Loucy (cell line): Measurements from ENCODE around the gene NSMCE1.

Source experiments
- H2AFZ ChIP-seq: fragments of 200-600 bp; sonication (generic); 2 replicates; pipeline ENCODE4 v1.6.0; 2016; ENCODE audit warnings: antibody characterized with exemption, mild to moderate bottlenecking, low read length, moderate library complexity
- H3F3A ChIP-seq: fragments of 200-600 bp; 2 replicates; pipeline ENCODE4 v1.6.0; 2016; ENCODE audit warnings: antibody characterized with exemption, low read depth, mild to moderate bottlenecking
- H3K27me3 ChIP-seq: fragments of 200-600 bp; sonication (generic); 2 replicates; pipeline ENCODE4 v1.6.1; 2014; ENCODE audit warnings: low read length, mild to moderate bottlenecking; ENCODE audit not compliant: insufficient read depth, poor library complexity, severe bottlenecking
- H3K36me3 ChIP-seq: fragments of 200-600 bp; sonication (generic); 2 replicates; pipeline ENCODE4 v1.6.1; 2016; ENCODE audit warnings: low read length; ENCODE audit not compliant: insufficient read depth
- H3K4me1 ChIP-seq: fragments of 200-600 bp; sonication (generic); 2 replicates; pipeline ENCODE4 v1.5.1; 2014; ENCODE audit warnings: low read length, mild to moderate bottlenecking; ENCODE audit not compliant: insufficient read depth, poor library complexity, severe bottlenecking
- H3K4me2 ChIP-seq: fragments of 200-600 bp; sonication (generic); 2 replicates; pipeline ENCODE4 v1.6.0; 2014; ENCODE audit warnings: antibody characterized with exemption, low read length, low read depth, mild to moderate bottlenecking; ENCODE audit not compliant: poor library complexity, severe bottlenecking
- H3K4me3 ChIP-seq: fragments of 200-600 bp; sonication (generic); 2 replicates; pipeline ENCODE4 v1.5.1; 2014; ENCODE audit warnings: low read length, mild to moderate bottlenecking, mixed read lengths; ENCODE audit not compliant: poor library complexity, severe bottlenecking
- H3K79me2 ChIP-seq: fragments of 200-600 bp; sonication (generic); 2 replicates; pipeline ENCODE4 v1.6.1; 2014; ENCODE audit warnings: low read length; ENCODE audit not compliant: insufficient read depth
- H3K9ac ChIP-seq: fragments of 200-600 bp; sonication (generic); 2 replicates; pipeline ENCODE4 v1.6.0; 2014; ENCODE audit warnings: mild to moderate bottlenecking, low read depth, low read length, moderate library complexity; ENCODE audit not compliant: poor library complexity, severe bottlenecking
- H3K9me2 ChIP-seq: fragments of 200-600 bp; sonication (generic); replicated peaks from 2 replicates; pipeline ENCODE4 v1.6.1; 2016; ENCODE audit warnings: low read depth, low read length, mixed read lengths
- H3K9me3 ChIP-seq: fragments of 200-600 bp; sonication (generic); 2 replicates; pipeline ENCODE4 v1.6.1; 2014; ENCODE audit warnings: mild to moderate bottlenecking, antibody characterized with exemption, low read length, low read depth; ENCODE audit not compliant: insufficient read depth
- H4K20me1 ChIP-seq: fragments of 200-600 bp; sonication (generic); 2 replicates; pipeline ENCODE4 v1.6.0; 2014; ENCODE audit warnings: antibody characterized with exemption, low read length, mild to moderate bottlenecking; ENCODE audit not compliant: insufficient read depth, poor library complexity, severe bottlenecking
- CTCF ChIP-seq: fragments of 200-600 bp; sonication (generic); conservative IDR thresholded peaks from 2 replicates; pipeline ENCODE4 v1.5.1; 2014; ENCODE audit warnings: mild to moderate bottlenecking, antibody characterized with exemption, low read length
- EZH2phosphoT487 ChIP-seq: fragments of 200-600 bp; IDR thresholded peaks from 2 replicates; pipeline ENCODE4 v1.6.1; 2018; ENCODE audit warnings: antibody characterized with exemption, mild to moderate bottlenecking, moderate library complexity, borderline replicate concordance

NSMCE1 gene

GRCh38 chr16:27228045-27228444, 40.5 kb downstream of the NSMCE1 start:
- Histone ChIP-seq H3K36me3 (no peaks in the 10 kb centered on the region; the same call in 1 of the 2 replicates), H3K9ac (no peak overlapping the region)

GRCh38 chr16:27226976-27227705, 41.4 kb downstream of the NSMCE1 start:
- Histone ChIP-seq H3K4me2 (no peak overlapping the region), H3K9me3 (no peaks in the 10 kb centered on the region), H3F3A (no peaks in the 10 kb centered on the region; the same call in 1 of the 2 replicates), H3K9me2 (no peaks in the 10 kb centered on the region), H3K27me3 (no peaks in the 10 kb centered on the region), H3K4me1 (peaks cover 22% of the 10 kb centered on the region), H3K79me2 (peaks cover 5% of the 10 kb centered on the region; the same call in 1 of the 2 replicates), H3K36me3 (no peaks in the 10 kb centered on the region; the same call in 1 of the 2 replicates), H2AFZ (no peak overlapping the region), H3K9ac (no peak overlapping the region), H3K4me3 (no peak overlapping the region), H4K20me1 (no peaks in the 10 kb centered on the region)
- TF ChIP-seq CTCF (no peak), EZH2phosphoT487 (no peak)

More at GRCh38 chr16:27228045-27228444, 40.5 kb downstream of the NSMCE1 start:
- Histone ChIP-seq H3K79me2 (peaks cover 5% of the 10 kb centered on the region; the same call in 1 of the 2 replicates), H3K4me1 (peaks cover 31% of the 10 kb centered on the region), H3K27me3 (no peaks in the 10 kb centered on the region), H3K4me3 (no peak overlapping the region), H2AFZ (no peak overlapping the region), H3F3A (no peaks in the 10 kb centered on the region; the same call in 1 of the 2 replicates), H3K9me2 (no peaks in the 10 kb centered on the region), H3K9me3 (no peaks in the 10 kb centered on the region), H3K4me2 (no peak overlapping the region), H4K20me1 (no peaks in the 10 kb centered on the region)
- no peak for TF ChIP-seq EZH2phosphoT487
- TF ChIP-seq CTCF = no peak

- Histone ChIP-seq H2AFZ (no peak overlapping the region), H3K79me2 (no peaks in the 10 kb centered on the region), H4K20me1 (no peaks in the 10 kb centered on the region), H3K9ac (no peak overlapping the region), H3K4me1 (peaks cover 15% of the 10 kb centered on the region), H3K9me2 (no peaks in the 10 kb centered on the region), H3K27me3 (no peaks in the 10 kb centered on the region), H3K9me3 (no peaks in the 10 kb centered on the region), H3F3A (no peaks in the 10 kb centered on the region; the same call in 1 of the 2 replicates), H3K4me3 (no peak overlapping the region), H3K36me3 (no peaks in the 10 kb centered on the region; the same call in 1 of the 2 replicates), H3K4me2 (no peak overlapping the region)
- TF ChIP-seq CTCF (no peak), EZH2phosphoT487 (no peak)
Measured at GRCh38 chr16:27226476-27226875, 42.1 kb downstream of the NSMCE1 start.
